Body of pancreas (tissue), 4 donors: ENCODE measurements around the gene CREB3L1.

Experiments used
- CTCF ChIP-seq, 7 experiments: fragments of 450-650 bp in 4 of 7; fragments of 200-600 bp in 3 of 7; sonication (generic) in 3 of 7; IDR thresholded peaks; one replicate each; pipeline ENCODE4 v1.5.1; 2016 to 2019; ENCODE audit warnings: antibody characterized with exemption in 7 of 7
- POLR2A ChIP-seq, 3 donors: fragments of 450-650 bp; IDR thresholded peaks; one replicate each; pipeline ENCODE4 v1.6.1; 2016; ENCODE audit warnings: antibody characterized with exemption in 3 of 3, mild to moderate bottlenecking in 2 of 3

GRCh38 chr11:46279126-46280099 is 2.0 kb downstream of the CREB3L1 start:
- TF ChIP-seq CTCF (IDR thresholded peaks at IDR 0.05), result no peak
- no peak for TF ChIP-seq POLR2A (IDR thresholded peaks at IDR 0.05)
